HL-60 (cell line): ENCODE results near the gene GNPAT.
A peak's percentile ranks its signal among the peaks of the same experiment; 100 is the strongest.

ENCODE experiments used
- DNase-seq, 2 experiments: peaks; one replicate each; pipeline ENCODE4 v3.0.0-alpha.2; 2010 to 2020; ENCODE audit warnings: low read depth in 1 of 2, low spot score in 1 of 2
- H3K27ac ChIP-seq: fragments of 250-450 bp; sonication (Bioruptor Pico); replicated peaks from 2 replicates; pipeline ENCODE4 v1.5.1; 2020; ENCODE audit warnings: mild to moderate bottlenecking, moderate library complexity
- H3K27me3 ChIP-seq: fragments of 250-450 bp; sonication (Bioruptor Pico); 2 replicates; pipeline ENCODE4 v1.5.1; 2021; ENCODE audit warnings: mild to moderate bottlenecking, moderate library complexity; ENCODE audit not compliant: insufficient read depth, poor library complexity, severe bottlenecking
- H3K4me3 ChIP-seq: replicated peaks from 2 replicates; pipeline ENCODE4 v1.5.1; 2011; ENCODE audit warnings: mild to moderate bottlenecking, control low read depth, low read length; ENCODE audit not compliant: insufficient read depth
- GABPA ChIP-seq: IDR thresholded peaks from 2 replicates; pipeline ENCODE4 v1.6.1; 2012; ENCODE audit warnings: low read depth
- POLR2AphosphoS5 ChIP-seq: IDR thresholded peaks from 2 replicates; pipeline ENCODE4 v1.6.1; 2012; ENCODE audit warnings: low read depth
- REST ChIP-seq: IDR thresholded peaks from 2 replicates; pipeline ENCODE4 v1.6.1; 2012; ENCODE audit warnings: low read depth; ENCODE audit not compliant: insufficient replicate concordance
- SPI1 ChIP-seq: IDR thresholded peaks from 2 replicates; pipeline ENCODE4 v1.6.1; 2012; ENCODE audit warnings: low read depth, mild to moderate bottlenecking, borderline replicate concordance
- TF ChIP-seq, protein P1 (sequence below): IDR thresholded peaks from one replicate; pipeline ENCODE4 v1.5.1; 2011; ENCODE audit warnings: low read length, control low read depth, inconsistent platforms; ENCODE audit not compliant: insufficient read depth

GNPAT gene

DNA sequence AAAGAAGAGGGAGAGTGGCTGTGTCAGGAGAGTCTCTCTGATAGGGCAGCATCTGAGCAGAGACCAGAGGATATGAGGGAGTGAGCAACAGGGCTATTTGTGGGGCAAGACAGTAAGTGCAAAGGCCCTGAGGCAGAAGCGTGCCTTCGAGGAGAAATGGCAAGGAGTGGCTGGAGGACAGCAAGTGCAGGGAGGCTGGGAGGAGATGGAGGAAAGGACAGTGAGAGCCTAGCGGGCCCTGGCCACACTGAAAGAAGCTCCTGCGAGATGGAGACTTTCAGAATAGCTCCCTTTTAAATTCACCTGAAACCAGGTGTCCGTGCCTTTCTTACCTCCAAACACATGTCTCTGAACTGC lies 71.4 kb downstream of the GNPAT start:
- H3K4me3 ChIP-seq: no peak overlapping the region
- TF ChIP-seq, protein P1, sequence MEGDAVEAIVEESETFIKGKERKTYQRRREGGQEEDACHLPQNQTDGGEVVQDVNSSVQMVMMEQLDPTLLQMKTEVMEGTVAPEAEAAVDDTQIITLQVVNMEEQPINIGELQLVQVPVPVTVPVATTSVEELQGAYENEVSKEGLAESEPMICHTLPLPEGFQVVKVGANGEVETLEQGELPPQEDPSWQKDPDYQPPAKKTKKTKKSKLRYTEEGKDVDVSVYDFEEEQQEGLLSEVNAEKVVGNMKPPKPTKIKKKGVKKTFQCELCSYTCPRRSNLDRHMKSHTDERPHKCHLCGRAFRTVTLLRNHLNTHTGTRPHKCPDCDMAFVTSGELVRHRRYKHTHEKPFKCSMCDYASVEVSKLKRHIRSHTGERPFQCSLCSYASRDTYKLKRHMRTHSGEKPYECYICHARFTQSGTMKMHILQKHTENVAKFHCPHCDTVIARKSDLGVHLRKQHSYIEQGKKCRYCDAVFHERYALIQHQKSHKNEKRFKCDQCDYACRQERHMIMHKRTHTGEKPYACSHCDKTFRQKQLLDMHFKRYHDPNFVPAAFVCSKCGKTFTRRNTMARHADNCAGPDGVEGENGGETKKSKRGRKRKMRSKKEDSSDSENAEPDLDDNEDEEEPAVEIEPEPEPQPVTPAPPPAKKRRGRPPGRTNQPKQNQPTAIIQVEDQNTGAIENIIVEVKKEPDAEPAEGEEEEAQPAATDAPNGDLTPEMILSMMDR: no peak
- no peak for TF ChIP-seq POLR2AphosphoS5
- TF ChIP-seq REST: no peak
- no peak for TF ChIP-seq GABPA
- no peak for TF ChIP-seq SPI1
- no peak overlapping the region for H3K27ac ChIP-seq
- H3K27me3 ChIP-seq: no peaks in the 10 kb centered on the region
- DNase-seq: no peak

GRCh38 chr1:231313661-231314060 lies 72.6 kb downstream of the GNPAT start:
- TF ChIP-seq SPI1: no peak
- H3K27ac ChIP-seq: no peak overlapping the region
- no peaks in the 10 kb centered on the region for H3K27me3 ChIP-seq
- no peak overlapping the region for H3K4me3 ChIP-seq
- no peak for DNase-seq

DNA sequence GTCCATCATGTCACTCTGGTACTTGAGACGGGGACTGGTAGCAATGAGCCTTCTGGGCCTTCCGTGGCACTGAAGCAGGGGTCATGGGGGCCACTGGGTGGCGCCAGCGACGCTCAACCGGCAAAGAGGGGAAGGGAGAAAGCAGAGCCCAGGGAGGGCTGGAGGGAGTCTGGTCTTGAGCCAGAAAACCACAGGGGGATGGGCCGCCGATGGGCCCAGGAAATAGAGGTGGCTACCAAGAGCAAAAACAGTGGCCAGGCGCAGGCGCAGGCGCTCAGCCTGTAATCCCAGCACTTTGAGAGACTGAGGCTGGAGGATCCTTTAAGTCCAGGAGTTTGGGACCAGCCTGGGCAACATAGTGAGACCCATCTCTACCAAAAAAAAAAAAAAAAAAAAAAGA lies 74.9 kb downstream of the GNPAT start:
- no peak overlapping the region for H3K27ac ChIP-seq
- peak in 1 of 2 experiments; percentile 60 for DNase-seq
- no peaks in the 10 kb centered on the region for H3K27me3 ChIP-seq
- TF ChIP-seq, protein P1: peak; percentile 76
- TF ChIP-seq REST (no peak), GABPA (no peak), POLR2AphosphoS5 (no peak), SPI1 (no peak)
- no peak overlapping the region for H3K4me3 ChIP-seq

DNA sequence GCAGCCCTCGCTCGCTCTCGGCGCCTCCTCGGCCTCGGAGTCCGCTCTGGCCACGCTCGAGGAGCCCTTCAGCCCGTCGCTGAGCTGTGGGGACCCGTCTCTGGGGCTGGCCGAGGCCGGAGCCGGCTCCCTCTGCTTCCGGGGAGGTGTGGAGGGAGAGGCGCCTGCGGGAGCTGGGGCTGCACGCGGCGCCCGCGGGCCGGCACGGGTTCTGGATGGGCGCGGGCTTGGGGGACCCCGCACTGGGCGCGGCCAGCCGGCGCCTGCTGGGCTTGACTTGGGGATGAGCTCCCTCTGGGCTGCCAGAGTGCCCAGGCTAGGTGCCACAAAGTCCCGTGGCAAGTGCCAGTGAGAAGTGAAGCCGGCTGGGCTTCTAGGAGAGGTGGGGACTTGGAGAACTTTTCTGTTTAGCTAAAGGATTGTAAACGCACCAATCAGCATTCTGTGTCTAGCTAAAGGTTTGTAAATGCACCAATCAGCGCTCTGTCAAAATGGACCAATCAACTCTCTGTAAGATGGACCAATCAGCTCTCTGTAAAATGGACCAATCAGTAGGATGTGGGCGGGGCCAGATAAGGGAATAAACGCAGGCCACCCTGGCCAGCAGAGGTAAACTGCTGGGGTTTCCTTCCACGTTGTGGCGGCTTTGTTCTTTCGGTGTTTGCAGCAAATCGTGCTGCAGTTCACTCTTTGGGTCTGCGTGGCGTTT lies 76.4 kb downstream of the GNPAT start:
- Histone ChIP-seq H3K27me3 (no peaks in the 10 kb centered on the region), H3K27ac (no peak overlapping the region), H3K4me3 (no peak overlapping the region)
- TF ChIP-seq, protein P1: no peak
- no peak for TF ChIP-seq POLR2AphosphoS5
- TF ChIP-seq REST: no peak
- TF ChIP-seq SPI1: no peak
- TF ChIP-seq GABPA: no peak
- no peak for DNase-seq
